Subcutaneous adipose tissue (tissue), 4 donors: ENCODE measurements around the gene TFEB. TPM values are rescaled to one million over a fixed set of nuclear protein-coding genes. Genes with fewer than 3 reads are reported as not detected.

Source experiments
- total RNA-seq, 4 donors: library from RNA; depleted of rRNA; stranded (reverse); fragments of >200 nt; gene quantifications; one replicate each; pipeline ENCODE4 v1.1.0, GENCODE V29; 2016
- TF ChIP-seq, protein P1 (sequence below): fragments of 450-650 bp; IDR thresholded peaks from one replicate; pipeline ENCODE4 v1.5.1; 2016; ENCODE audit warnings: low read depth, mild to moderate bottlenecking, control low read depth, antibody characterized with exemption, moderate library complexity

Gene TFEB
- total RNA-seq, 4 donors from 2014 or later: 6.5 to 11.9 (median 10.9) TPM

DNA sequence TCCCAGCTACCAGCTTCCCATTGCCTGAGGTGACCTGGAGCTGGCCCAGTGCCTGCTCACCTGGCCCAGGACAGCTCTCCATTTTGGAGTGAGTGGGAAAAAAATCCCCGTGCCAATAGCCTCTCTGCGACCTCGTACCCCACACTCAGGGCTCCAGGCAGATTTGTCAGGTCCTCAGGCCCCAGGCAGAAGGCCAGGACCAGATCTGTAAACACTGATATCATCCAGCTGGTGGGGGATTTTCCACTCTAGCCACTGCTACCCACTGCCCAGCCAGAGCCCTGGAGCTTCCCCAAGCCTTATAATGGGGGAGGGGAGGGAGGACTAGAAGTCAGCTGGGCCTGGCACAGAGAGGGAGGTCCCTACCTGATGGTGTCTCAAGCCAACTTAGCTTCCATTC is 13.1 kb upstream of the TFEB start:
- TF ChIP-seq, protein P1, sequence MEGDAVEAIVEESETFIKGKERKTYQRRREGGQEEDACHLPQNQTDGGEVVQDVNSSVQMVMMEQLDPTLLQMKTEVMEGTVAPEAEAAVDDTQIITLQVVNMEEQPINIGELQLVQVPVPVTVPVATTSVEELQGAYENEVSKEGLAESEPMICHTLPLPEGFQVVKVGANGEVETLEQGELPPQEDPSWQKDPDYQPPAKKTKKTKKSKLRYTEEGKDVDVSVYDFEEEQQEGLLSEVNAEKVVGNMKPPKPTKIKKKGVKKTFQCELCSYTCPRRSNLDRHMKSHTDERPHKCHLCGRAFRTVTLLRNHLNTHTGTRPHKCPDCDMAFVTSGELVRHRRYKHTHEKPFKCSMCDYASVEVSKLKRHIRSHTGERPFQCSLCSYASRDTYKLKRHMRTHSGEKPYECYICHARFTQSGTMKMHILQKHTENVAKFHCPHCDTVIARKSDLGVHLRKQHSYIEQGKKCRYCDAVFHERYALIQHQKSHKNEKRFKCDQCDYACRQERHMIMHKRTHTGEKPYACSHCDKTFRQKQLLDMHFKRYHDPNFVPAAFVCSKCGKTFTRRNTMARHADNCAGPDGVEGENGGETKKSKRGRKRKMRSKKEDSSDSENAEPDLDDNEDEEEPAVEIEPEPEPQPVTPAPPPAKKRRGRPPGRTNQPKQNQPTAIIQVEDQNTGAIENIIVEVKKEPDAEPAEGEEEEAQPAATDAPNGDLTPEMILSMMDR: no peak

GRCh38 chr6:41748102-41748477 is 12.7 kb upstream of the TFEB start:
- TF ChIP-seq, protein P1: no peak

- TF ChIP-seq, protein P1: no peak
Measured at GRCh38 chr6:41747256-41748101, 12.1 kb upstream of the TFEB start, which contains the start of gene PGC. Gene PGC (minus strand): TSS chr6:41747397. CDS start chr6:41747334, 63 bp downstream.

- TF ChIP-seq, protein P1: no peak
Measured at GRCh38 chr6:41746107-41746506, 10.7 kb upstream of the TFEB start.

DNA sequence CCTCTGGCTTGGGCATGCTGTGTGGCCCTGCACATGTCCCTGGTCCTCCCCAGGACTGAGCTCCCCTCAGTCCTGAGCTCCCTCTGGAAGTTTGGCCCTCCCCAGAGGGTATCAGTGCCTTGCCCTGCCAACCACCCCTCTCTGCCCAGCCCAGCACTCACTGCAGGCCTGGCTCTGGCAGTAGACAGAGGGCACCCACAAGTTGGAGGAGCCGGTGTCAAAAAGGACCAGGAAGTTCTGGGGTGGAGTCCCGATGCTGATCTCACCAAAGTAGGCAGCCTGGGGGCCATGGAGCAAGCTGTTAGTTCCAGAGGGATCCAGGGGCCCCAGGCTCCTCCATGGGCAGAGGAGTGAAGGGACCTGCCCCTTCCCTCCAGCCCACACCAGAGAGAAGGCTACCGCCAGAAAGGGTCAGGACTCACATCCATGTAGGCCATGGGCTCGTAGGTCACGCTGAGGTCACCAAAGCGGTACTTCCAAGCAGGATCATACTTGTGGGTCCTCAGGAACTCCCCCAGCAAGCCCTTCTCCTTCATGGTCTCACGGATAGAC is 8.9 kb upstream of the TFEB start:
- TF ChIP-seq, protein P1: no peak

DNA sequence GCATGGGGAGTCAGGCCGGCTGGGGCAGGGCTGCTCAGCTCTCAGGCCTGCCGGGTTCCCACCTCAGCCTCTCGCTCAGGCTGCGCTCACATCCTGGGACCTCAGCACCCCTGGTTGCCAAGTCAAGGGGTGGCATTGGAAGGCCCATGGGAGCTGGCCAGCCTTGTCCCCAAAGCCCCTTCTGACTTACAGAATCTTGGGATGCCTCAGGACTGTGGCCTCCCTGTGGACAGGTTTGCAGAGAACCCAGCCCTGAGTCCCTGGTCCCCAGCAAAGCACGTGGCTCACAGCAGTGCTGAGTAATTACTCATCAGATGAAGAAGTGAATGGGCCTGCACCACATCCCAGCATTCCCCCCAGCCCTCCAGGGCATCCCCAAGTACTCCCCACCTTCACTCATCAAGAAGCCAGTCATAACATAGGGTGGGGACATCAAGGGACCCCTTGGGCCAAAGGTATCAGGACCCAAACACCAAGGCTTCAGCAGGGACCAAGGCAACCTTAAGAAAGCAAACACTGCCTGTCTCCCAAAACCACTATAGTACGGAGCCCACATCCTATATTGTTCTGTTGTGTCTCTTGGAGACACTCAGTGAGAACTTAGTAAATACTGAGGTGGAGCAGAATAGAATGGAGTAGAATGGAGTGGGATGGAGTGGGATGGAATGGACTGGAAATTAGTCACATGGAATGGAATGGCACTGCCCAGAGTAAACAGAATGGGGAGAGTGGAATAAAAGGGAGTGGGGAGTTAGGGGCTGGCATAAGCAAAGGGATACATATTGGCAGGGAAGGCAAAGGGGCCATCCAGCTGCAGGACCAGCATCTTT is 8.2 kb upstream of the TFEB start:
- TF ChIP-seq, protein P1: no peak
